Neural progenitor cell (in vitro differentiated cells): Measurements from ENCODE around the gene SPDYE6. TPM values are rescaled to one million over a fixed set of nuclear protein-coding genes. Genes with fewer than 3 reads are reported as not detected.
A peak's percentile ranks its signal among the peaks of the same experiment; 100 is the strongest.

ENCODE experiments used
- DNase-seq: peaks from one replicate; pipeline ENCODE4 v3.0.0-alpha.2; 2016; ENCODE audit warnings: low spot score
- H2AFZ ChIP-seq: fragments of 200-600 bp; sonication (generic); replicated peaks from 2 replicates; pipeline ENCODE4 v1.6.1; 2016; ENCODE audit warnings: antibody characterized with exemption
- H3F3A ChIP-seq: fragments of 200-600 bp; sonication (generic); 2 replicates; pipeline ENCODE4 v1.6.1; 2016; ENCODE audit warnings: antibody characterized with exemption, low read depth
- H3K27ac ChIP-seq: fragments of 200-600 bp; sonication (generic); 2 replicates; pipeline ENCODE4 v1.5.1; 2016; ENCODE audit warnings: mild to moderate bottlenecking
- H3K27me3 ChIP-seq: fragments of 200-600 bp; sonication (generic); 2 replicates; pipeline ENCODE4 v1.6.1; 2016; ENCODE audit warnings: mild to moderate bottlenecking, moderate library complexity
- H3K36me3 ChIP-seq: fragments of 200-600 bp; sonication (generic); 2 replicates; pipeline ENCODE4 v1.5.1; 2016
- H3K4me1 ChIP-seq: fragments of 200-600 bp; sonication (generic); 2 replicates; pipeline ENCODE4 v1.6.1; 2016; ENCODE audit warnings: mixed run types
- H3K4me2 ChIP-seq: fragments of 200-600 bp; sonication (generic); 2 replicates; pipeline ENCODE4 v1.6.1; 2016
- H3K4me3 ChIP-seq: fragments of 200-600 bp; sonication (generic); 2 replicates; pipeline ENCODE4 v1.5.1; 2016
- H3K79me2 ChIP-seq: fragments of 200-600 bp; sonication (generic); 2 replicates; pipeline ENCODE4 v1.6.1; 2016; ENCODE audit warnings: low read depth
- H3K9ac ChIP-seq: fragments of 200-600 bp; sonication (generic); 2 replicates; pipeline ENCODE4 v1.6.1; 2016
- H3K9me3 ChIP-seq: fragments of 200-600 bp; sonication (generic); 2 replicates; pipeline ENCODE4 v1.5.1; 2016; ENCODE audit warnings: low read depth
- H4K20me1 ChIP-seq: fragments of 200-600 bp; sonication (generic); 2 replicates; pipeline ENCODE4 v1.6.1; 2016; ENCODE audit warnings: low read depth
- H3K27ac Mint-ChIP-seq: 3 replicates; pipeline ENCODE4 v1.8.0; 2021; ENCODE audit warnings: mixed read lengths
- H3K27me3 Mint-ChIP-seq: 2 replicates; pipeline ENCODE4 v1.8.0; 2022; ENCODE audit warnings: low read depth, mild to moderate bottlenecking, inconsistent platforms, moderate library complexity, mixed read lengths; ENCODE audit not compliant: insufficient read depth
- H3K36me3 Mint-ChIP-seq: 3 replicates; pipeline ENCODE4 v1.8.0; 2021; ENCODE audit warnings: mixed read lengths
- H3K4me1 Mint-ChIP-seq: 3 replicates; pipeline ENCODE4 v1.8.0; 2021; ENCODE audit warnings: mixed read lengths
- H3K4me3 Mint-ChIP-seq: 3 replicates; pipeline ENCODE4 v1.8.0; 2021; ENCODE audit warnings: mild to moderate bottlenecking, moderate library complexity, mixed read lengths
- H3K9me3 Mint-ChIP-seq: 3 replicates; pipeline ENCODE4 v1.8.0; 2020; ENCODE audit warnings: mixed read lengths
- CTCF ChIP-seq: fragments of 200-600 bp; sonication (generic); IDR thresholded peaks from 2 replicates; pipeline ENCODE4 v1.5.1; 2017; ENCODE audit warnings: antibody characterized with exemption, mild to moderate bottlenecking
- EZH2 ChIP-seq: fragments of 200-600 bp; sonication (generic); IDR thresholded peaks from 2 replicates; pipeline ENCODE4 v1.6.1; 2017; ENCODE audit warnings: antibody characterized with exemption, mild to moderate bottlenecking, moderate library complexity
- EZH2phosphoT487 ChIP-seq: fragments of 200-600 bp; sonication (generic); IDR thresholded peaks from 2 replicates; pipeline ENCODE4 v1.6.1; 2017; ENCODE audit warnings: antibody characterized with exemption
- total RNA-seq: library from RNA; depleted of rRNA; stranded (reverse); fragments of >200 nt; gene quantifications from 2 replicates; pipeline ENCODE4 v1.2.3, GENCODE V29; 2015; ENCODE audit warnings: low replicate concordance

The SPDYE6 gene
- total RNA-seq, 1 donor from 2014 or later: not detected

GRCh38 chr7:102400360-102400759 is 44.1 kb upstream of the SPDYE6 start:
- Mint-ChIP-seq H3K4me3 (no peak overlapping the region), H3K27me3 (peaks cover 5% of the 10 kb centered on the region), H3K27ac (no peak overlapping the region), H3K36me3 (peaks cover 30% of the 10 kb centered on the region), H3K9me3 (no peaks in the 10 kb centered on the region), H3K4me1 (peaks cover 16% of the 10 kb centered on the region)
- Histone ChIP-seq H2AFZ (no peak overlapping the region), H3K9ac (no peak overlapping the region), H3K4me1 (peaks cover 5% of the 10 kb centered on the region), H3K9me3 (no peaks in the 10 kb centered on the region), H3F3A (peaks cover 37% of the 10 kb centered on the region), H3K4me2 (no peak overlapping the region), H3K36me3 (peaks cover 9% of the 10 kb centered on the region), H3K27ac (no peak overlapping the region), H3K4me3 (no peak overlapping the region), H3K27me3 (no peaks in the 10 kb centered on the region), H4K20me1 (peaks cover 17% of the 10 kb centered on the region), H3K79me2 (peaks cover 13% of the 10 kb centered on the region)
- TF ChIP-seq CTCF (no peak), EZH2 (no peak), EZH2phosphoT487 (no peak)
- DNase-seq: no peak

GRCh38 chr7:102398543-102398942 is 42.3 kb upstream of the SPDYE6 start:
- Histone ChIP-seq H3K36me3 (peaks cover 9% of the 10 kb centered on the region), H3K79me2 (peaks cover 13% of the 10 kb centered on the region), H3K4me1 (peaks cover 5% of the 10 kb centered on the region), H2AFZ (no peak overlapping the region), H3K9ac (no peak overlapping the region), H3F3A (peaks cover 34% of the 10 kb centered on the region), H3K27ac (no peak overlapping the region), H4K20me1 (peaks cover 5% of the 10 kb centered on the region), H3K27me3 (no peaks in the 10 kb centered on the region), H3K9me3 (no peaks in the 10 kb centered on the region), H3K4me3 (no peak overlapping the region), H3K4me2 (no peak overlapping the region)
- H3K27me3 Mint-ChIP-seq: peaks cover 9% of the 10 kb centered on the region
- no peak overlapping the region for H3K4me3 Mint-ChIP-seq
- TF ChIP-seq EZH2phosphoT487 (no peak), CTCF (no peak), EZH2 (no peak)
- H3K36me3 Mint-ChIP-seq: peaks cover 28% of the 10 kb centered on the region
- no peak for DNase-seq
- H3K4me1 Mint-ChIP-seq: peaks cover 19% of the 10 kb centered on the region
- no peak overlapping the region for H3K27ac Mint-ChIP-seq
- no peaks in the 10 kb centered on the region for H3K9me3 Mint-ChIP-seq

GRCh38 chr7:102396710-102397019 is 40.4 kb upstream of the SPDYE6 start:
- DNase-seq: no peak
- H3K4me1 ChIP-seq: peaks cover 5% of the 10 kb centered on the region
- H4K20me1 ChIP-seq: no peaks in the 10 kb centered on the region
- H3K9me3 Mint-ChIP-seq: no peaks in the 10 kb centered on the region
- H3K4me2 ChIP-seq: peak overlapping the region; percentile 97
- H3K27ac ChIP-seq: peak overlapping the region; percentile 78
- H3K9me3 ChIP-seq: no peaks in the 10 kb centered on the region
- peak overlapping the region; percentile 78 for H3K4me3 ChIP-seq
- peaks cover 17% of the 10 kb centered on the region for H3K36me3 Mint-ChIP-seq
- H3K79me2 ChIP-seq: peaks cover 13% of the 10 kb centered on the region
- peak overlapping the region; percentile 89 for H3K9ac ChIP-seq
- H3F3A ChIP-seq: peaks cover 26% of the 10 kb centered on the region
- no peaks in the 10 kb centered on the region for H3K27me3 ChIP-seq
- H3K36me3 ChIP-seq: peaks cover 9% of the 10 kb centered on the region
- peaks cover 11% of the 10 kb centered on the region for H3K27me3 Mint-ChIP-seq
- peak overlapping the region; percentile 90 for H3K27ac Mint-ChIP-seq
- H3K4me3 Mint-ChIP-seq: peak overlapping the region; percentile 90
- H3K4me1 Mint-ChIP-seq: peaks cover 19% of the 10 kb centered on the region
- H2AFZ ChIP-seq: peak overlapping the region; percentile 34
- no peak for TF ChIP-seq CTCF
- TF ChIP-seq EZH2: no peak
- TF ChIP-seq EZH2phosphoT487: no peak
